ENCODE data around the gene DSCAML1. TPM values are rescaled to one million over a fixed set of nuclear protein-coding genes. Genes with fewer than 3 reads are reported as not detected.

Gene DSCAML1
- total and polyA plus RNA-seq, 10 of the 15 experiments (the other 5 are each of a cell fraction or from before 2014, with no cell fraction given), result 0.03 to 0.18 (median 0.06) TPM; not detected in 1

- no peak for TF ChIP-seq CHD4 (IDR thresholded peaks at IDR 0.05)
- TF ChIP-seq BMI1 (IDR thresholded peaks at IDR 0.05; ENCODE audit: borderline replicate concordance), result no peak
- TF ChIP-seq PAX8 (IDR thresholded peaks at IDR 0.05), result no peak
- no peak for TF ChIP-seq POU2F2 (IDR thresholded peaks at IDR 0.05; ENCODE audit: borderline replicate concordance, low read depth, low read length)
- no peak for TF ChIP-seq GABPA (IDR thresholded peaks at IDR 0.05; ENCODE audit: low read depth)
These were observed 356.8 kb downstream of the DSCAML1 start (continued) for GRCh38 chr11:117440258-117440657.

GRCh38 chr11:117439256-117439655 lies 357.8 kb downstream of the DSCAML1 start:
- ChIA-PET RAD21 (ENCODE audit: unreplicated experiment) (interaction anchor here (0.9 kb wide), 1 partner anchor 376 kb away, joined by 3 read pairs; no protein-coding TSS in a partner anchor), SMC1A (ENCODE audit: uncharacterized antibody, unreplicated experiment) (interaction anchor here (0.7 kb wide), 1 partner anchor 196 kb away, joined by 4 read pairs; no protein-coding TSS in a partner anchor), CTCF (interaction anchor here (0.6 to 0.7 kb wide), 2 partner anchors 184 to 404 kb away, joined by 3 read pairs; no protein-coding TSS in a partner anchor), POLR2A (no interaction called here)
- Histone ChIP-seq H3K36me3 (ENCODE audit: control insufficient read depth in 2 of 2, insufficient read depth in 2 of 2, low read length in 1 of 2) (no peaks in the 10 kb centered on the region), H3K4me2 (ENCODE audit: control insufficient read depth, insufficient read depth) (no peak overlapping the region), H3K27ac (ENCODE audit: control insufficient read depth, insufficient read depth) (no peak overlapping the region), H3K4me1 (ENCODE audit: control insufficient read depth, insufficient read depth, low read length) (peaks cover 15% of the 10 kb centered on the region), H4K20me1 (ENCODE audit: control insufficient read depth, insufficient read depth) (no peaks in the 10 kb centered on the region), H3K79me2 (ENCODE audit: control insufficient read depth, insufficient read depth, low read length) (no peaks in the 10 kb centered on the region), H3K9ac (ENCODE audit: control insufficient read depth, insufficient read depth, low read length) (no peak overlapping the region), H3K9me3 (replicated peaks; ENCODE audit: control insufficient read depth, insufficient read depth, low read length) (no peaks in the 10 kb centered on the region), H3K27me3 (replicated peaks in 1 of 2; ENCODE audit: control insufficient read depth in 2 of 2, insufficient read depth in 2 of 2, low read length in 1 of 2) (no peaks in the 10 kb centered on the region; a peak in 1 of 4 replicates), H3K4me3 (no peak overlapping the region), H2AFZ (ENCODE audit: control insufficient read depth, low read depth, low read length) (no peak overlapping the region)
- BruUV-seq (replicated peaks), result no TSS peak
- WGBS (ENCODE audit: insufficient coverage, insufficient replicate concordance, low lambda C conversion rate, missing lambda C conversion rate), result 18% methylated on average over 13 of the region's 13 CpGs
- DNase-seq (ENCODE audit: low read depth, low spot score) (no peak), ATAC-seq (no peak), FAIRE-seq (no peak)
- in situ Hi-C loops (cut with MboI) (loop anchor here (25.0 kb wide), 1 partner anchor 623 kb away; no protein-coding TSS in a partner anchor), intact Hi-C loops (cut with micrococcal nuclease; ENCODE audit: unreplicated experiment) (no loop called here)
- no peak for TF ChIP-seq KAT2A (conservative IDR thresholded peaks at IDR 0.05; ENCODE audit: control insufficient read depth, low read depth, low read length)
- no peak for TF ChIP-seq TARDBP (IDR thresholded peaks at IDR 0.05; ENCODE audit: borderline replicate concordance)
- no peak for TF ChIP-seq HDAC6 (IDR thresholded peaks at IDR 0.05; ENCODE audit: unreplicated experiment)
- TF ChIP-seq NRF1 (conservative IDR thresholded peaks at IDR 0.05; ENCODE audit: low read depth, low read length), result no peak
- no peak for TF ChIP-seq USF2 (IDR thresholded peaks at IDR 0.05; ENCODE audit: borderline replicate concordance, low read depth, low read length)
- no peak for TF ChIP-seq STAT3 (IDR thresholded peaks at IDR 0.05; ENCODE audit: low read depth, low read length)

Measured in GM12878 (cell line).